Measurements from ENCODE around the gene AP5B1.
A peak's percentile ranks its signal among the peaks of the same experiment; 100 is the strongest.

AP5B1 gene

GRCh38 chr11:65798882-65799281 lies 18.1 kb upstream of the AP5B1 start:
- DNase-seq, result no peak

GRCh38 chr11:65797711-65798110 lies 16.9 kb upstream of the AP5B1 start:
- DNase-seq, result no peak

- no peak for DNase-seq
Observed at GRCh38 chr11:65796726-65797601, 16.2 kb upstream of the AP5B1 start.

GRCh38 chr11:65794570-65795510 lies 14.1 kb upstream of the AP5B1 start:
- DNase-seq, result no peak

- DNase-seq, result peak; percentile 30
Observed at GRCh38 chr11:65793625-65794400, 13.0 kb upstream of the AP5B1 start.

- peak; percentile 77 for DNase-seq
Observed at GRCh38 chr11:65793144-65793581, 12.4 kb upstream of the AP5B1 start.

- DNase-seq, result no peak
Observed at GRCh38 chr11:65792456-65792855, 11.7 kb upstream of the AP5B1 start.

GRCh38 chr11:65791719-65792213 lies 11.0 kb upstream of the AP5B1 start:
- no peak for DNase-seq

- no peak for DNase-seq
Observed at GRCh38 chr11:65790902-65791650, 10.3 kb upstream of the AP5B1 start.

GRCh38 chr11:65790104-65790901 lies 9.5 kb upstream of the AP5B1 start:
- DNase-seq, result no peak

GRCh38 chr11:65789230-65790103 lies 8.7 kb upstream of the AP5B1 start:
- DNase-seq, result no peak

- DNase-seq, result no peak
Observed at GRCh38 chr11:65788821-65789220, 8.0 kb upstream of the AP5B1 start.

GRCh38 chr11:65787649-65788622 lies 7.2 kb upstream of the AP5B1 start:
- no peak for DNase-seq

- DNase-seq, result peak; percentile 64
Observed at GRCh38 chr11:65786786-65787636, 6.2 kb upstream of the AP5B1 start, which contains the start of gene OVOL1. OVOL1 (plus strand) TSS chr11:65787063; CDS start chr11:65787374, 311 bp downstream.

- no peak for DNase-seq
Observed at GRCh38 chr11:65786008-65786785, 5.4 kb upstream of the AP5B1 start.

GRCh38 chr11:65785319-65786007 lies 4.7 kb upstream of the AP5B1 start:
- DNase-seq, result no peak

Measured in NCI-H146 (cell line).